Measurements from ENCODE around the gene PEX11B. TPM values are rescaled to one million over a fixed set of nuclear protein-coding genes. Genes with fewer than 3 reads are reported as not detected.

Gene PEX11B, protein sequence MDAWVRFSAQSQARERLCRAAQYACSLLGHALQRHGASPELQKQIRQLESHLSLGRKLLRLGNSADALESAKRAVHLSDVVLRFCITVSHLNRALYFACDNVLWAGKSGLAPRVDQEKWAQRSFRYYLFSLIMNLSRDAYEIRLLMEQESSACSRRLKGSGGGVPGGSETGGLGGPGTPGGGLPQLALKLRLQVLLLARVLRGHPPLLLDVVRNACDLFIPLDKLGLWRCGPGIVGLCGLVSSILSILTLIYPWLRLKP
- total RNA-seq (2014; rRNA removed; shearing (Covaris generic)) = 17.8 and 21.6 TPM in 2 replicates

DNA sequence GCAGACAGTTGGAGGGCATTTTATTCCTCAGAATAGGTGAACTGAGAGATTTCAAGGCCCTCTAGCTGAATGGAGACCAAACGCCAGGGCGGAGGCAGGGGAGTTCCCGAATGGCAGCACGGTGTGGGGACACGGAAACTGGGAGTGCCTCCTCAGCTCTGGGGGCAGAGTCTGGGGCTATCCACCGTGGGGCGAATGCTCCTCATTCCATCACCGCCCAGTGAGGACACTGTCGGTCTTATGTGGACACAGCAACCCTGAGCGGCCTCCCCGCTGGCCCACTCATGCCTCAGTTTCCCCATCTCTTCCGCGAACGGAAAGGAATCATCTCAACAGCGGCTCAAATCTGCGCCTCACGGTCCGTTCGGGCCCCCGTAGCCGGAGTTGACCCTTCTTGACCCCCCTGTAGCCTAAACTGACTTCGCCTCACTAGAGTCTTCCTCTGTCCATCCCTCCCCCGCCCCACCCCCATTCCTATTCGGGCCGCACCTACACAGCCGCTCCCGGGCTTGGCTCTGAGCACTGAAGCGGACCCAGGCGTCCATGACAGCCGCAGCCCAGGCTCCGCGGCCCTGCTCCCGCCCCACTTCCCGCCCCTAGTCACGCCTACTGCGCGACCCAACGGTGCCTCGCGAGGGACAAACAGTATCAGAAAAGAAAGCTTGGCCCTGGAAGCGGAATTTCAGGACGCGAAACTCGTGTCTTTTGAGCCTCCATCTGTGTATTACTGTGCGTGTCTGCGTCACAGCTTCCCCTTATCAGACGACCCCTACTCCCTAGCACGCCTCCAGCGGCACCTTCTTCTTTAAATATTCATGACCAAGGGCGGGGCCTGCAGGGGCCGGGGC, at the start of gene PEX11B:
PEX11B (minus strand) TSS at position 574 of the 848 bp plus-strand sequence; CDS start at position 545, 29 bp downstream.
- DNase-seq (ENCODE audit: low read depth) = peak; percentile 84

DNA sequence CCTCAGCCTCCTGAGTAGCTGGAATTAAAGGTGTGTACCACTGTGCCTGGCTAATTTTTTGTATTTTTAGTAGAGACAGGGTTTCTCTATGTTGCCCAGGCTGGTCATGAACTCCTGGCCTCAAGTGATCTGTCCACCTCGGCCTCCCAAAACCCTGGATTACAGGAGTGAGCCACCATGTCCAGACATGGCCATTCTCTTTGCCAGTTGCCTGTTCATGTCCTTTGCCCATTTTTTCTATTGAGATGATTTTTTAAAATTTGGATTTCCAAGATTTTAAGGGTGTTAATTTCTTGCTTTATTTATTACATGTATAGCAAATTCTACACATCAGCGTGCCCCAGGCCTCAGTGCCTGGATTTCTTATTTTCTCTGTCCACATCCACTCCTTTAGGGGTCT, 48.8 kb upstream of the PEX11B start:
- DNase-seq (ENCODE audit: low read depth) = no peak

DNA sequence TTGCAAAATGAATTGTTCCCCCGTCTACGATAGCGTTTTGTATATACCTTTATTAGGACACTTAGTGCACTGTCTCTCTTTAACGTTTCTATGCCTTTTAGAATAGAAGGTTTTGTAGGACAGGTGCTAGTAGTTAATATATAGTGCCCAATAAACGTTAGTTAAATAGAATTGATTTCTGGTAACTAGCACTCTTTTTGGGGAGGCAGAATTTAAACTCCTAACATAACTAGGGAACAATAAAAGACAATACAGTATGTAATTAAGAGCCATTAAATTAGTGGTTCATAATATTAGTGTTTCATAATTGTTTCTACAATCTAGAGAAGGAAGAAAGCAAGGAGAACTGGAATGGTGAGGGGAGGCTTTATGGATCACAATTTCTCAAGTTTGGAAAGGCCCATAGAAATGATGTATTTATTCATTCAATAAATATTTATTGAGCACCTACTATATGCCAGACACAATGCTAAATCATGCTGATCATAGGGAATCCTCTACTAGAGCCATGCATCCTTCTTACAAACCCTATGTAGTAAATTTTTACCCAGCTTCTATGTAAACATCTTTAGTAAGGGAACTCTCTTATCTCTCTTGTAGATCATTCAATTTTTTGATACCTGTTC, 46.7 kb upstream of the PEX11B start:
- no peak for DNase-seq (ENCODE audit: low read depth)

DNA sequence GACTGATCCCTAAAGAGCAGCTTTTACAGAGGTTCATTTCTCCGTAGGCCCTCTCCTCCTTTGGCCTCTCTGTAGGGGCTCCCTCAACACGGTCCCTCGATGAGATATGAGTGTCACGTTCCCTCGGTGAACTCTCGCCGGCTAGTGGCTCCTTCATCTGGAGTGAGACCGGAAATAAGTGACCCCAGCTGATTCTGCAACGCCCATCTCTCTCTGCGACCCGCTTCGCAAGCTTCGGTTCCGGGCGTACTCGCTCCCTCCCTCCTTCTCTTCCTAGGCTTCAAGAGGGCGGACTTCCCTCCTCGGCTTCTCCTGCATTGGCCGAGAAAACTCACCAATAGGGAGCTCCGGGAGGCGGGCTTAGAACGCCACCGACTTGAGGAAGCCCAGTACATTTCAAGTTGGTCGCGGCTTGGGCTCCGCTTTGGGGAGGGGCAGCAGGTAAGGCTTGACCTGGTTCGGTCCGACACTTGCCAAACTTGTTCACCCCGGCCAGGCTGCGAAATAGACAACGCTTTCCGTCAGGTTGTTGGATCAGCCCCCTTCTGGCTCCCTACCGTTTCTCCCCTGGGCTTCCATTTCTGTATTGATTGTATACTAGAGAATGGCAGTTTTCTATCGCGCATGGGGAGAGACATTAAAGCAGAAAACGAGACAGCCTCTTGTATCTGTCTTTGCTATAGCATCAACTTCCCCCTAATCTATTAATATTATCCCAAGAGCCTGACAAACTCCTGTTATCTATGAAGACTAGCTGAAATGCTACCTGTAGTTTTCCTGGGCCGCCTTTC, 46.0 kb upstream of the PEX11B start, which contains the start of the genes ANKRD34A and POLR3GL:
ANKRD34A (minus strand) TSS at position 248 of the 791 bp plus-strand sequence. CDS start 2,816 bp downstream, outside the sequence.
POLR3GL (plus strand) TSS at position 363 of the 791 bp plus-strand sequence. CDS start 10,176 bp downstream, outside the sequence.
- DNase-seq (ENCODE audit: low read depth) = peak; percentile 95

DNA sequence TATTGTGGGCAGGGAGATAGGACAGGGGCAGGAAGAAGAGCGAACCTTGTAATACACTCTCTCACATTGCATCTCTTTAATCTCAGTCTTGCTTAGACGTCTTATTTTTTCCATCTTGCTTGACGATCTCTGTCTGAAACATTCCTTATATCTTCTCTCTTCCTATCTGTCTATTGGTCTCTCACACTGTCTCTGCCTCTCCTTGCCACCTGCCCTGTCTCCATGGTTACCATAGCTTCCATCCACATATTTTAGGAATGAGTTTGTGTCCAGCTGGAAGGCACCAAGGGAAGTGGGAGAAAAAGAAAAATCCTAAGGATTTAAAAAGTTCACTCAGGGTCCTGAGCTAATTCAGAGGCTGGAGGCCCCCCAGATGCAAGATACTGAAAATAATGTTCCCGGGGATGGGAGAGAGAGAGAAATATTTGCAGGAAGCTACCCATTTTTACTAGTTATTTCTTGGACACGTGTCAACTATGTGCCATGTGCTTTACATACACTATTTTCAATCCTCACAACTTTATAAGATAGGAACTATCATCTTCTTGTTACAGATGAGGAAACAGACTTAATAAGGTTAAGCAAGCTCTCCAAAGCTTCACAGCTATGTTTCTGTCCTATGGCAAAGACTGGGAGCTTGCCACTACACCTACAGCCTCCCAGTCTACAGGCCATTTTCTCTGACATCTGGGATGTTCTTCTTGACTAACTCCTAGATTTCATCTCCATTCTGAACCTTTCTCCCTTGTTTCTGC, 44.9 kb upstream of the PEX11B start:
- DNase-seq (ENCODE audit: low read depth) = peak; percentile 60

DNA sequence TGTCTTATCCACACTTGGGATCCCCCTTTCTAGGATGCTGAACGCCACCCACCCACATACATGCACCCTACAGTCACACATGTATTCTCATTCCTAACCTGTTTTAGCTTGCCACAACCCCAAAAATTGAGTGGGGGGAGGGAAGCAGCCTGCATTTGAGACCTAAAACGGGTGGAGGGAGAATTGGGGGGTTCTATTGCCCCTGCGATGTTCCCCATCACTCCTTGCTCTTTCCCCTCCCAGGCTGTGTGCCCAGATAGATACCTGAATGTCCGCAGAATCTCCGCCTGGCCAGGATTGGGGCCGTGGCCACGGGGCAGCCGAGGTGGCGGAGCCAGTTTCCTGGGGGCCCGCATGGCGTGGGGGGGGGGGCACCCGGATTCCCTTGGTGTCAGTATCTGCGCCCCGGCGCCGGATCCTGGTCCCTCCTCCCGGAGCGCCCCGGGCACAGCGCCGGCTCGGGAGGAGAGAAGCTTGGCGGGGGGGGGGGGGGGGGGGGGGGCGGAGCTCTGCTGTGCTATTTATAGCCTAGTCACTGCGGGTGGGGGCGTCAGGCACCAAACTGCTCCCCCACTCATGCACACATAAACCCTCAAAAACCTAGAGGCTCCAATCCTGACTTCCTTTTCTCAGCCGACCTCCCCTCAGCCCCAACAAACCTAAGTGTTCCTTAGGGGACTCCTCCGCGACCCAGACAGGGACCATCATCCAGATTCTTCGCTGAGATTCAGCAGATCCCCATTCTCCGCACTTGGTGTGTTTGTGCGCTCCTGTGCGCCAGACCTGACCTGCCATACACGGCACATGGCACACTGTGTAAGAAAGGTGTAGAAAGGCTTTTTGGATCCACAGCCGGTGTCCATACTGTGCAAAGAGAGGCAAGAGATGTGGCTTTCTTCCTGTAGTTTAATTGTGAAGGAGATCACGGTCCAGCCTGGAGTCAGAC, 43.9 kb upstream of the PEX11B start:
- DNase-seq (ENCODE audit: low read depth) = peak; percentile 19

DNA sequence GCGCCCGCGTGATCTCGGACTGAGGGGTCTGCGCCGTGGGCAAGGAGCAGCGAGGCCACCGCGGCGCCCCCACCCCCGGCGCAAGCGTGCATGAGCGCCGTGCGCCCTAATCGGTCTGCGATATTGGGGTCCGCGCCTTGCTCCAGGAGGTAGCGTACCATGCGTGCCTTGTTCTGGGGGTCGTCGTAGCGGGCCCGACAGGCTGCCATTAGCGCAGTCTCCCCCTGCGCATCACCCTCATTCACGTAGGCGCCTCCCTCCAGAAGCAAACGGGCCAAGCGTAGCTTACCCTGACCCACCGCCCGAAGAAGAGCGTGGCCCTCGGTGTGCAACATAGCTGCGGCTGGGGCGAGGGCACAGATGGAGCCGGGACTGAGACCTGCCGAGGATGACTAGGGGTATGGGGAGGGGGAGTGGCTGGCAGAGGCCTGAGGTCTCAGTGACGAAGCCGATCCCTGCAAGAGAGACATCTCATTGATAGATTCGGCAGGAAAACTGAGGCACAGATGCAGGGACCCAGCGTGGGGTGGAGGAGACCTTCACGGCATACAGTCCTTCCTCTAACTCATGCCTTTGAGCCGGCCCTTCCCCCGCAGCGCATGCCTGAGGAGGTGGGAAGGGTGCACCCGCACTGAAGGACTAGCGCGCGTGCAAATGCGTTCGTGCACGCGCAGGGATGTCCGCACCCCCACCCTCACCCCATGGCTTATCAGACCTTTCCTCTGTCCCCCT, 43.1 kb upstream of the PEX11B start:
- peak; percentile 44 for DNase-seq (ENCODE audit: low read depth)

DNA sequence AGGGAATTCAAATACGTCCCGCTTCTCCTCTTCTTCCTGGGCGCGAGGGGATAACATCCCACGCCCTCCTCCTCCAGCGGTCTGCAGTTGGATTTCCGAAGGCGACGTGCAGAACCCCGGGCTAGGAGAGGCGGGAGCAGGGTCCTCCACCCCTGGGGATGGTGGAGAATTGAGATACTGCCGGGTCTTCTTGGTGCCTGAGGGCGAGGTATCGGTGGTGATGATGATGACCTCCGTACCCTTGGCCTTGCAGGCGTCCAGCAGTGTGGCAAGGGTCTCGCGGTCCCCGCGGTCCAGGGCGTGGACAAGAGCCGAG, 42.5 kb upstream of the PEX11B start:
- no peak for DNase-seq (ENCODE audit: low read depth)

DNA sequence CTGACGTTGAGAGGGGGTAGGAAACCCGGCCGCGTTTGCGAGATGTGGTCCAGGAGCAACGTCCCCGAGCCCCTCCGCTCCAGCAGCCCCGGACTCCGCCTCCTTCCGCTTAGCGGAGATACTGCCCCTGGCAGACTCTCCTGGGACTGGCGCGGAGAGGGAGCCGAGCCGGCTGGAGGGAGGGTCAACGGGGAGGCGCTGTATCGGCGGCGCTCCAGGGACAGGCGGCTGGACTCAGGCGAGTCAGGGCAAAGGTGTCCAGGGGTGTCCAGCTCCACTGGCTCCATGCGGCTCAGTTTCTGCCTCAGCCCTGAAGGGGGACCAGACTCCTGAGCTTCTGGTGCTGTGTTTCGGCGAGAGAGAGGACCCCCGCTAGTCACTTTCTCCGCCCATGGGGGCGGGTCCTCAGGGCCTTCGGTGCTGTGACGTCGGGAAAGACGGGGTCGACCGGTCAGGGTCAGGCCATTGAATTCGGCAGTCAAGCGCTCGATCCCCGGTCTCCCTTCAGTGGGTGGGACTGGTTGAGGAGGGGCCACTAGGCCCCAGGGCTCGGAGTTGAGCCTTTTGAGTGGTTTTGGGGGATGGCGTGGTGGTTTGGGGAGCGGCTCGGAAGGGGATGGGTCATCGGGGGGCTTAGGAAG, 42.1 kb upstream of the PEX11B start:
- DNase-seq (ENCODE audit: low read depth) = peak; percentile 70

DNA sequence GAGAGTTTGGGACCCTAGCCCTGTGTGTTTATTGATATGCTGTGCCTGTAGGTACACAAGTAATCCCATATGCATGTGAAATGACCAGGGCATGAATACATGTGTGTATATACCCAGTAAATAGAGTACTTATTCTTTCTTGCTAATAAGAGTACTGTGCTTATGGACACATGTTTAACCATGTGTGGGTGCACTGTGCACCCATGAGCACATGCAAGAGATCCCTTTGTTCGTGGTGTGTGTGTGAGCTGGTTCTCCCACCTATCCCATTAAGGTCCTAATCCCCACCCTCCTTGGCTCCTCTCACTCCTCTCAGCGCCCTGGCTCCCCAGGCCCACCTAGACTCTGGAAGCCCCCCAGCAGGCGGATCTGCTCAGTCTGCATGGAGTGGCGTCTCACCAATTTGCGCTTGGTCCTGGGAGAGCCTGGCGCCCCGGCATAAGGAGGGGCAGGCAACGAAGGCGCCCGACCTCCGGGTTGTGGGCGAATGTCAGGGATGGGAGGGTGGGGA, 41.5 kb upstream of the PEX11B start:
- DNase-seq (ENCODE audit: low read depth) = no peak

DNA sequence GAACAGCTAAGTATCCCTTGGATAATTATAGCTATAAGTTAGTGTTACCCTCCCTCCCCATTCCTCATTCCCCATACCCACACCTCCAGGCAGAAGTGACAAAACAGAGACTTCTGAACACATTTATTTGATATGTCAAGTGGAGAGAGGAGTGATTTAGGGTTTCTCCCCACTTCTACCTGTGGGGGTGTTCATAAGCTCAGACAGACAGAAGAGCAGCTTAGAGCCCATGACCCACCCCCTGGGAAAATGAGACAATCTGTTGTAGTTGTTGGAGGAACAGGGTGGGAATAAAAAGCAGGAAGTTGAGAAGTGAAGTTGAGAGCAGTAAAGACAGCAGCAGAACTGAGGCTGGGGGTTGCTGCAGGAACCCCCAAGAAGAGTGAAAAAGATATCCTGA, 40.8 kb upstream of the PEX11B start:
- no peak for DNase-seq (ENCODE audit: low read depth)

DNA sequence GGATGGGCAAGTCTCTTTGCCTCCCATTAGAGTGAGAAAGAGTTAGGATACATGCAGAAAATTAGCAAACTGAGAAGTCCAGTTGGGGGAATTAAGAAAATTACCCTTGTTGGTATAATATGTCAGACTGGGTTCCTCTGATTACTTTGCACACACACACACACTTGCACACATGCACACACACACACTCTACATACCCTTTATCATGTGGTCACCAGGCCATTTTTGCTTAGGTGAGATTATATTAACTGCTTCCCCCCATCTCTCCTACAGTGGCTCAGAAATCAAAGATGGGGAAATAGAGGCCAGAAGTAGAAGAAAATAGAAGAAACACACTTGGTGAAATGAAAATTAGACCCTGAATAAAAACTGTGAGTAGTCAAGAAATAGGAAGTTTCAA, 40.2 kb upstream of the PEX11B start:
- no peak for DNase-seq (ENCODE audit: low read depth)

DNA sequence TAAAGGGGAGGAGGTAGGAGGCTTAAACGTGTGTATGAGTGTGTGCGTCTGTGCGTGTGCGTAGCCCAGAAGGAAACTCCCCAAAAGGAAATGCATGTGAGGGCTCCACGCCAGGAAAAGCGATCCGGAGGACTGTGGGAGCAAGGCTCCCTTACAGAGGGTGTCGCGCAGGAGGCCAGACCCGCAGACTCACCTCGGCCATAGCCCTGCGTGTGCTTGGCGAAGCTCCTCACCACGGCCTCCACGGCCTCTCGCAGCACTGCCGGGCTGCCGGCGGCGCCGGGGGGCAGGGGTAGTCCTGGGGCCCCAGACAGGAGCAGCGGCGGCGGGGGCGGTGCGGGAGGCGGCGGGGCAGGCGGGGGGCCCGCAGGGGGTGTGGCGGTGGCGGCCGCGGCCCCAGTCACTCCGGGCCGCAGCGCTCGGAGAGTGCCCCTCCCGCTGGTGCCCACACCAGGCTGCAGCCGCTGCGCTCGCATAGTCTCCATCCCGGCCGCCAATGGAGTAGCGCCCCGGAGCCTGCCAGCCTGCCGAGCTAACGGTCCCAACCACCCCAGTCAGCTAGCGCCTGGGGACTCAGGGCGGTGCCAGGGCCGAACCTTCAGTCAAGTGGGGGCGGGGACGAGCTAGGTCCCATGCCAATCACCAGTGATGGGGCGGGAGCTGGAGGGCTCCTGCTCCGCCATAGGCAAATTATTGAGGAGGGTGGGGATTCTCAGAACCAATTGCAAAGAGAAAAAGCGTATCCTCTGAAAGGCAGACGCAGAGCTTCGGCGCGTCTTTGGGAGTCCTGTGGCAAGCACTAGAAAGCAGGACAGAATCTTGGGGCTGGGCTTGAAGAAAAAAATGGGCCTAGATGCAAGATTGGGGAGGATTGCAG, 39.2 kb upstream of the PEX11B start, which contains the start of gene LIX1L:
LIX1L (minus strand) TSS at position 575 of the 877 bp plus-strand sequence; CDS start at position 485, 90 bp downstream.
- peak; percentile 99 for DNase-seq (ENCODE audit: low read depth)

DNA sequence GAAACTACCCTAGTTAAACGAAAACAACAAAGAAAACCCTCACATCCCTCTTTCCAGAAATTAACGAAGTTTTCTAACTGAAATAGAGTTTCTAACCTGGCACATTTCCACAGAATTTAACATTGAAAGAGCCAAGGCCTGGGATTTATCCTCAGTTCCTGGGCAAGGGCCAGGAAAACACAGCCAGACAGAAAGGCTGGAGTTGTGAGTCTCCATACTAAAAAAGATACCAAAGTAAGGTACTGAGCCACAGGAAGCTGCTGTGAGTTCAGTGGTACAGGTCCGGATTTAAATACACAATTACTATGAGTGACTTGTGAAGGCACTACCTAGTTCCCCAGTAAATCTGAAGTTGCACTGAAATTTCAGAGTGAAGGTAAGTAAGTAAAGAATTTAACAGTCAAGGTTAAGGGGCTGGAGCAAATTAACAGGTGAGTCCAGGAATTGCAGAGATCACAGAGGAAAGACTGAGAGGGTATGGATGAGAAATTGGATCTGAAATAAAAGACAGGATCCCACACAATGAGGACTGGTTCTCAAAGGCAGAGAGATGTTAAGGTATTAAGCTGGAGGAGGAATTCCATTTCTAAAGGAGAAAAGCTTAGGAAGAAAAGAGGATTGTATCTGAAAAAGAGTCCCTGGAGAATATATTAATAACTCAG, 38.4 kb upstream of the PEX11B start:
- peak; percentile 13 for DNase-seq (ENCODE audit: low read depth)

DNA sequence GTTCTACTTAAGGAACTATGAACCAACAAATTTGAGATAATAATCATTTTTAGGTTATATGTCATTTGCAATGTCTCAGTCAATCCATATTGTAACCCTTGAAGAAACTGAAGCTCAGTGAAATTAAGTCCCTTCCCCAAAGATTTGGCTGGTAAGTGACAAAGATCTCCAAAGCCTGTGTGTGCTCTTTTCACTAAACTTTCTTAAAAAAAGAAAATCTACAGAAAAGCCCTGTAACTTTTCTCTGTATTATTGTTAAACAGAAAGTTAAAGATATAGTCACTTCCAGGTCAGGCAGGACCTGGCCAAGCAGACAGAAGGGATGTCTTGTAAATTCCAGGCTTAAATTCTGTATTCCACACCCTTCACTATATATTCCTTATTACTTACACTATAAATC, 37.8 kb upstream of the PEX11B start:
- DNase-seq (ENCODE audit: low read depth) = no peak

DNA sequence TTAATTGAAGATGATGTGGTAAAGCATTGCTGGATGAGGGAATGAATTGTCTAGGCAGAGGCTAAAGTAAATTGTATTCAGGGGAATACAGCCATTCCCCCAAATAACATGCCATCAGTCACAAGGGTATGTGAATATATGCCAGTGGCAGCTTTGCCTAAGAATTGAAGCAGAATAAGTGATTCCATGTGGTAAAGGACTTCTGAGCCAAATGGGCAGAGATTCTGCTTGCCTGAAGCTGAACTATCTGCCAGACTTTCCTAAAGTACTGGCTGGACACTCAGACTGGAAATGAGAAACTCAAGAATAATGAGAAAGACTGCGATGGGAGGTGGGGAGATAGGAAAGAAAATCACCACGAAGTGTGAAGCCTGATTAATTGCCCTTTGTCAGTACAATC, 36.9 kb upstream of the PEX11B start:
- DNase-seq (ENCODE audit: low read depth) = no peak

DNA sequence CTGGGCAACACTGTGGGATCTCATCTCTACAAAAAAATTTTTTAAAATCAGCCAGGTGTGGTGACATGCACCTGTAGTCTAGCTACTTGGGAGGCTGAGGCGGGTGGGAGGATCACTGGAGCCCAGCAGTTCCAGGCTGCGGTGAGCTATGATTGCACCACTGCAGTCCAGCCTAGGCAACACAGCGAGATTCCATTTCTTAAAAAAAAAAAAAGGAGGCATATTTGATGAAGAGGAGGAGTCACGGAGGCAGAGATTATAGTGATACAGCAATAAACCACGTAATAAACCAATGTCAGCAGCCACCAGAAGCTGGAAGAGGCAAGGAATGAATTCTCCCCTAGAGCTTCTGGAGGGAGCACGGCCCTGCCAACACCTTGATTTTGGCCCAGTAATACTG, 35.3 kb upstream of the PEX11B start:
- no peak for DNase-seq (ENCODE audit: low read depth)
